Transverse colon (tissue), 4 donors: ENCODE measurements around the gene B3GALT4. TPM values are rescaled to one million over a fixed set of nuclear protein-coding genes. Genes with fewer than 3 reads are reported as not detected.
A peak's percentile ranks its signal among the peaks of the same experiment; 100 is the strongest.

Experiments
- DNase-seq: peaks from one replicate; pipeline ENCODE4 v3.0.0-alpha.2; 2019
- H3K27ac ChIP-seq, 4 donors: fragments of 200-600 bp; sonication (generic); 2 replicates each; pipeline ENCODE4 v1.5.1; 2016 to 2018; ENCODE audit warnings: inconsistent platforms in 4 of 4
- H3K27me3 ChIP-seq: fragments of 200-600 bp; sonication (generic); 2 replicates; pipeline ENCODE4 v1.5.1; 2017; ENCODE audit warnings: inconsistent platforms
- H3K36me3 ChIP-seq, 4 donors: fragments of 200-600 bp; sonication (generic); 2 replicates each; pipeline ENCODE4 v1.5.1; 2017 to 2019; ENCODE audit warnings: inconsistent platforms in 4 of 4
- H3K4me1 ChIP-seq, 4 donors: fragments of 200-600 bp; sonication (generic); 2 replicates each; pipeline ENCODE4 v1.5.1; 2017 to 2020; ENCODE audit warnings: inconsistent platforms in 4 of 4
- H3K4me3 ChIP-seq, 4 donors: fragments of 200-600 bp; sonication (generic); 1 replicate in 1 of 4; 2 replicates in 3 of 4; pipeline versions ENCODE4 v1.5.1 to v1.6.1; 2017 to 2019; ENCODE audit warnings: inconsistent platforms in 4 of 4
- H3K9me3 ChIP-seq, 2 donors: fragments of 200-600 bp; sonication (generic); 2 replicates each; pipeline ENCODE4 v1.5.1; 2017 to 2019; ENCODE audit warnings: inconsistent platforms in 2 of 2
- CTCF ChIP-seq, 5 experiments: fragments of 200-600 bp in 3 of 5; fragments of 450-650 bp in 2 of 5; sonication (generic) in 3 of 5; IDR thresholded peaks; 1 replicate in 2 of 5; 2 replicates in 3 of 5; pipeline ENCODE4 v1.5.1; 2016 to 2017; ENCODE audit warnings: antibody characterized with exemption in 5 of 5, inconsistent platforms in 3 of 5, mild to moderate bottlenecking in 2 of 5, moderate library complexity in 1 of 5
- EP300 ChIP-seq: sonication (generic); formaldehyde crosslinking; IDR thresholded peaks from one replicate; pipeline ENCODE4 v1.6.1; 2017; ENCODE audit warnings: antibody characterized with exemption, low read depth
- POLR2A ChIP-seq: fragments of 450-650 bp; IDR thresholded peaks from one replicate; pipeline ENCODE4 v1.6.1; 2016; ENCODE audit warnings: antibody characterized with exemption, mild to moderate bottlenecking, moderate library complexity
- POLR2AphosphoS5 ChIP-seq, 3 donors: sonication (generic); formaldehyde crosslinking; IDR thresholded peaks; one replicate each; pipeline ENCODE4 v1.6.1; 2016; ENCODE audit warnings: antibody characterized with exemption in 3 of 3
- WGBS, 2 donors: methylation state at CpG; one replicate each; pipeline ENCODE4 v1.1.5; 2018; ENCODE audit warnings: low coverage in 1 of 2; 5-methylcytosine and 5-hydroxymethylcytosine counted together
- in situ Hi-C, 4 donors: fragments of 200-750 bp; cut with MboI; loops; one replicate each; pipeline versions ENCODE4 v1.15.0 to v1.15.1; 2017; ENCODE audit warnings: low sequenced_read_pairs in 3 of 4, low pct_ligation_motif_present in 1 of 4, low pct_unique_long_range_greater_than_20kb in 1 of 4
- intact Hi-C: fragments of 100-400 bp; cut with DNase I; formaldehyde crosslinking; loops from one replicate; pipeline ENCODE4 v1.15.1; 2023; ENCODE audit warnings: low total_unique reads
- total RNA-seq, 4 donors: library from RNA; depleted of rRNA; stranded (reverse); fragments of >200 nt; gene quantifications; one replicate each; pipeline ENCODE4 v1.1.0, GENCODE V29; 2016

B3GALT4 gene
- total RNA-seq, 4 donors from 2014 or later = 39.4 to 49.0 (median 41.8) TPM

GRCh38 chr6:33317419-33317668, 40.4 kb downstream of the B3GALT4 start:
- Histone ChIP-seq H3K4me3 (peak overlapping the region; percentile 36 to 61 (median 46)), H3K36me3 (peaks cover 0 to 24% (median 8%) of the 10 kb centered on the region in 4 donors), H3K27ac (peak overlapping the region; percentile 86 to 94 (median 90)), H3K9me3 (no peaks in the 10 kb centered on the region), H3K4me1 (peaks cover 30 to 69% (median 58%) of the 10 kb centered on the region in 4 donors), H3K27me3 (no peaks in the 10 kb centered on the region)
- 0% methylated on average over 6 of the region's 27 CpGs; no CpG with 5 or more reads in 1 of the 2 donors for WGBS, 2 donors
- TF ChIP-seq POLR2AphosphoS5 (IDR thresholded peaks at IDR 0.05) (no peak), POLR2A (no peak)
- in situ Hi-C loops = no loop called here
- no peak for DNase-seq
- intact Hi-C loops = loop anchor here (10.0 kb wide), 1 partner anchor 97 kb away; the partner anchor contains the start of genes CUTA and PHF1

- peak within 1 kb of the TSS; percentile 36 to 61 (median 46) for H3K4me3 ChIP-seq
- in situ Hi-C loops = no loop called here
- peak within 1 kb of the TSS; percentile 86 to 94 (median 90) for H3K27ac ChIP-seq
- peak; percentile 26 for TF ChIP-seq EP300
- peak; percentile 38 for TF ChIP-seq POLR2A
- TF ChIP-seq CTCF (IDR thresholded peaks at IDR 0.05) = no peak
- TF ChIP-seq POLR2AphosphoS5 (IDR thresholded peaks at IDR 0.05) = peak; percentile 15 to 78 (median 74)
- DNase-seq = peak; percentile 100
- 1 to 2% methylated on average over 7 to 32 of the region's 44 CpGs for WGBS, 2 donors
- no peaks in the 10 kb centered on the region for H3K9me3 ChIP-seq
- intact Hi-C loops = loop anchor here (10.0 kb wide), 1 partner anchor 97 kb away; the partner anchor contains the start of genes CUTA and PHF1
- peaks cover 28 to 66% (median 56%) of the 10 kb centered on the region in 4 donors for H3K4me1 ChIP-seq
- H3K36me3 ChIP-seq = peaks cover 0 to 24% (median 8%) of the 10 kb centered on the region in 4 donors
- H3K27me3 ChIP-seq = no peaks in the 10 kb centered on the region
These were observed 40.9 kb downstream of the B3GALT4 start, which contains the start of gene ZBTB22 for GRCh38 chr6:33317669-33318425. TSS of gene ZBTB22 (minus strand) at chr6:33317744. CDS start at chr6:33316916, 828 bp downstream.

GRCh38 chr6:33318426-33319073, 41.6 kb downstream of the B3GALT4 start:
- in situ Hi-C loops = no loop called here
- intact Hi-C loops = loop anchor here (10.0 kb wide), 1 partner anchor 96 kb away; the partner anchor contains the start of genes CUTA and PHF1
- Histone ChIP-seq H3K4me3 (peak overlapping the region in 3 of 4 donors; percentile 36 to 61 (median 46)), H3K9me3 (no peaks in the 10 kb centered on the region), H3K36me3 (peaks cover 0 to 24% (median 8%) of the 10 kb centered on the region in 4 donors), H3K4me1 (peaks cover 28 to 66% (median 56%) of the 10 kb centered on the region in 4 donors), H3K27me3 (no peaks in the 10 kb centered on the region), H3K27ac (peak overlapping the region; percentile 86 to 94 (median 90))
- no peak for DNase-seq
- WGBS, 2 donors = 53 to 58% methylated on average over 7 to 8 of the region's 8 CpGs
- no peak for TF ChIP-seq CTCF (IDR thresholded peaks at IDR 0.05)
- TF ChIP-seq POLR2AphosphoS5 (IDR thresholded peaks at IDR 0.05) = no peak
- no peak for TF ChIP-seq EP300
- TF ChIP-seq POLR2A = no peak

- H3K27ac ChIP-seq = peak overlapping the region in 3 of 4 donors; percentile 18 to 94 (median 31)
- TF ChIP-seq POLR2AphosphoS5 (IDR thresholded peaks at IDR 0.05) = no peak
- TF ChIP-seq EP300 = no peak
- TF ChIP-seq POLR2A = no peak
- no peak for TF ChIP-seq CTCF (IDR thresholded peaks at IDR 0.05)
- intact Hi-C loops (loop anchor here (10.0 kb wide), 1 partner anchor 95 kb away; the partner anchor contains the start of genes CUTA and PHF1), in situ Hi-C loops (no loop called here)
- DNase-seq = no peak
- H3K27me3 ChIP-seq = no peaks in the 10 kb centered on the region
- WGBS, 2 donors = 80% methylated on average over 3 of the region's 3 CpGs; no CpG with 5 or more reads in 1 of the 2 donors
- H3K36me3 ChIP-seq = peaks cover 0 to 24% (median 8%) of the 10 kb centered on the region in 4 donors
- no peaks in the 10 kb centered on the region for H3K9me3 ChIP-seq
- H3K4me3 ChIP-seq = no peak overlapping the region
- H3K4me1 ChIP-seq = peaks cover 31 to 68% (median 58%) of the 10 kb centered on the region in 4 donors
These were observed 43.0 kb downstream of the B3GALT4 start for GRCh38 chr6:33319939-33320314.
